NT2/D1 (cell line): ENCODE results near the gene ANKLE2.

Experiments used
- DNase-seq: peaks from one replicate; pipeline ENCODE4 v3.0.0-alpha.2; 2011; ENCODE audit warnings: low read depth, low spot score
- H3K27me3 ChIP-seq: 2 replicates; pipeline ENCODE4 v1.6.0; 2011; ENCODE audit warnings: mild to moderate bottlenecking; ENCODE audit not compliant: insufficient read length, insufficient read depth
- H3K36me3 ChIP-seq: 2 replicates; pipeline ENCODE4 v1.6.1; 2011; ENCODE audit warnings: mild to moderate bottlenecking, low read length, mixed read lengths; ENCODE audit not compliant: insufficient read depth, insufficient read length
- H3K4me1 ChIP-seq: 2 replicates; pipeline ENCODE4 v1.5.1; 2011; ENCODE audit not compliant: insufficient read depth, insufficient read length
- H3K4me3 ChIP-seq: 2 replicates; pipeline ENCODE4 v1.5.1; 2011; ENCODE audit warnings: low read depth; ENCODE audit not compliant: insufficient read length
- H3K9ac ChIP-seq: 2 replicates; pipeline ENCODE4 v1.6.0; 2011; ENCODE audit warnings: low read depth; ENCODE audit not compliant: insufficient read length
- H3K9me3 ChIP-seq: 2 replicates; pipeline ENCODE4 v1.5.1; 2011; ENCODE audit warnings: mild to moderate bottlenecking, low read length; ENCODE audit not compliant: insufficient read depth
- SUZ12 ChIP-seq: IDR thresholded peaks from 2 replicates; pipeline ENCODE4 v1.6.1; 2011; ENCODE audit not compliant: insufficient read length, insufficient read depth; ENCODE audit errors: extremely low read depth
- YY1 ChIP-seq: IDR thresholded peaks from 2 replicates; pipeline ENCODE4 v1.6.1; 2011; ENCODE audit not compliant: insufficient read length, insufficient read depth
- ZNF274 ChIP-seq: IDR thresholded peaks from 2 replicates; pipeline ENCODE4 v1.6.1; 2011; ENCODE audit warnings: mild to moderate bottlenecking, low read depth, low read length

Gene ANKLE2

DNA sequence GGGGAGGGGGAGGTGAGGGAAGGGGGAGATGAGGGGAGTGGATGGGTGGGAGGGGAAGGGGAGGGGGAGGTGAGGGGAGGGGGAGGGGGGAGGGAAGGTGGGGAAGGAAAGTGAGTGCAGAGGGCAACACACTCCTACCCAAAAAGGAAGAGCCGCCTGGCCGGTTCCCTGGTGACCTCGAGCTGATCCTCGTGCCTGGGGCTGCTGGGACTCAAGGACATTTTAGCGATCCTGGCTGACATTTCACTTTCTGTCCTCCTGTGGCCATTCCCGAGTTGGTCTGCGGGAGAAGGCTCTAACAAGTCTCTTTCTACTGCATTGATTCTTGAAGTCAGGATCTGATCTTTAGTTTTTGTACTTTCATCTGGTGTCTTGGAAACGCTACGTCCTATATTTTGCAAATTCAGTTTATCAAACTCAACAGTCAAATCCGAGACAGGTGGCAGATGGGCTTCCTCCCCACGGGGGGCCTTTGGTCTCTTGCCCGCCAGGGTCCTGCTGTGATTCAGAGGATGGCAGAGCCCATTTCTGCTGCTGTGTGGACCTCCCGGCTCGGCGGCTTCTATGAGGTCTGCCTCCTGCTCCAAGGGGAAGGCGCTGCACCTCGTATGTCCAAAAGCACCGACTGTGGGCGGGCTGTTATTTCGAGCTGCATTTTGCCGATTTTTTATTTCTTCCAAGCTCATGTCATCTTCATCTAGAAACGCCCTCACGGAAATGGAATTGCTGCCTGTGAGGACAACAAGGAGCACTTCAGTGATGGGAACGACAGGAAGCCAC is 31.9 kb downstream of the ANKLE2 start:
- no peak overlapping the region for H3K4me3 ChIP-seq
- no peak overlapping the region for H3K9ac ChIP-seq
- peaks cover 16% of the 10 kb centered on the region; the same call in 1 of the 2 replicates for H3K9me3 ChIP-seq
- no peak for DNase-seq
- no peaks in the 10 kb centered on the region for H3K4me1 ChIP-seq
- H3K27me3 ChIP-seq = no peaks in the 10 kb centered on the region
- H3K36me3 ChIP-seq = peaks cover 97% of the 10 kb centered on the region
- TF ChIP-seq ZNF274 = no peak
- TF ChIP-seq YY1 = no peak

DNA sequence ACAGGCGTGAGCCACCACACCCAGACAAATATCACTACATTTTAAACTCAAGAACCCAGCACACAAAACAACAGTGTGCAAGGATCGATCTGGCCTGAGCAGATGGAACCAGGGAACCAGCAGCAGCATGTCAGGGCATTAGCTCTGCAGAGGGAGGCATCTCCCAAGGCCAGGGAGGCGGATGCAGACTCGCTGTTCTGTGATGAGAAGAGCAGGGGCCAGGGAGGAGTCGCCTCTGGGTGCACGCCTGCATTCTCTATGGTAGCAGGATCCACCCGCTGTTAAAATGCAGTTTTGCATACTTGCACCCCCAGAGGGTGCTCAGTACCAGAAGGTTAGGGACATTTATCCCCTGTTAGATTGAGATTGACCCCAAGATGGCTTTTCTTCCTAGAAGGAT is 33.1 kb downstream of the ANKLE2 start:
- no peak for TF ChIP-seq YY1
- TF ChIP-seq SUZ12 = no peak
- no peak for TF ChIP-seq ZNF274

GRCh38 chr12:132727091-132727794 is 34.4 kb downstream of the ANKLE2 start:
- Histone ChIP-seq H3K4me1 (no peaks in the 10 kb centered on the region), H3K27me3 (no peaks in the 10 kb centered on the region), H3K4me3 (no peak overlapping the region), H3K9me3 (peaks cover 16% of the 10 kb centered on the region; the same call in 1 of the 2 replicates), H3K9ac (no peak overlapping the region), H3K36me3 (peaks cover 96% of the 10 kb centered on the region)
- DNase-seq = no peak
- TF ChIP-seq YY1 = no peak

More for the DNA sequence above, 33.1 kb downstream of the ANKLE2 start:
- Histone ChIP-seq H3K36me3 (peaks cover 97% of the 10 kb centered on the region), H3K9me3 (peaks cover 16% of the 10 kb centered on the region; the same call in 1 of the 2 replicates), H3K27me3 (no peaks in the 10 kb centered on the region), H3K4me1 (no peaks in the 10 kb centered on the region), H3K9ac (no peak overlapping the region), H3K4me3 (no peak overlapping the region)
- DNase-seq = no peak

- peaks cover 94% of the 10 kb centered on the region for H3K36me3 ChIP-seq
- H3K4me3 ChIP-seq = no peak overlapping the region
- TF ChIP-seq YY1 = no peak
- TF ChIP-seq ZNF274 = no peak
- peaks cover 16% of the 10 kb centered on the region; the same call in 1 of the 2 replicates for H3K9me3 ChIP-seq
- DNase-seq = no peak
- H3K4me1 ChIP-seq = no peaks in the 10 kb centered on the region
- H3K27me3 ChIP-seq = no peaks in the 10 kb centered on the region
- H3K9ac ChIP-seq = no peak overlapping the region
Measured at GRCh38 chr12:132726386-132726785, 35.2 kb downstream of the ANKLE2 start.

DNA sequence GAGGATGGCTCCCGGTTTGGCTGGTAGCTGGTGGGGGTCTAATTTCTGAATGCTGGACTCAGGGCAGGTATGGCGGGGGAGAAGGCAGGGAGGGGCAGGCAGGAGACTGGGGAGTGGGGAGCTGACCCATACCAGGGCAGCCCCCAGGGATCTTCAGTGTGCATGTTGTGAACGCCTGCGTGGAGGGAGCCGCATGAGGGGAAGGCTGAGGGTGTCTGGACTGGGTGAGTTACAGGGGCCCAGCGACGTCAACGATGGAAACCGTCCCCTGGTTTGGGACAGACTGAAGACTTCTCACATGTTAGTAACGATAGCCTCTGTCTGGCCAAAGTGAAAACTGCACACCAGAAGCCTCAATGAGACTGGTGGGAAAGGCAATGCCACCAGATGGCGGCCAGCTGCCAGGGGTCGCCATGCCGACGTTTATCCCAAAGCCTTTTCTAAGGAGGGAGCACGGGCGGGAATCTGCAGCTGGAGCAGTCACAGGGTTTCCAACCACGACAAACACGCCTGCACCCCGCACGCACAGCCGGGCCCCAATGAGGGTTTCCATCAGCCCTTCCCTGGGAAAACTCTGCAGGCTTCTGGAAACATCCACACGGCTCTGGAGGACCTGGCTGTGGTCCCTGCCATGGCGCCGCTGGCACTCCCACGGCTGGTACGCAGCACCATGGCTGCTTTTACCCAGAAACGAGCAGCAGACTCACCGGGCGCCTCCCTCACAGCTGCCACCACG is 37.0 kb downstream of the ANKLE2 start:
- peaks cover 2% of the 10 kb centered on the region; the same call in 1 of the 2 replicates for H3K9me3 ChIP-seq
- H3K27me3 ChIP-seq = no peaks in the 10 kb centered on the region
- no peak overlapping the region for H3K4me3 ChIP-seq
- TF ChIP-seq ZNF274 (no peak), YY1 (no peak), SUZ12 (no peak)
- DNase-seq = no peak
- no peak overlapping the region for H3K9ac ChIP-seq
- peaks cover 92% of the 10 kb centered on the region for H3K36me3 ChIP-seq
- H3K4me1 ChIP-seq = no peaks in the 10 kb centered on the region

- H3K27me3 ChIP-seq = no peaks in the 10 kb centered on the region
- H3K9me3 ChIP-seq = no peaks in the 10 kb centered on the region
- no peak for DNase-seq
- H3K9ac ChIP-seq = no peak overlapping the region
- peaks cover 95% of the 10 kb centered on the region for H3K36me3 ChIP-seq
- TF ChIP-seq SUZ12 (no peak), YY1 (no peak), ZNF274 (no peak)
- peaks cover 3% of the 10 kb centered on the region for H3K4me1 ChIP-seq
- H3K4me3 ChIP-seq = no peak overlapping the region
Measured at GRCh38 chr12:132723764-132724140, 37.9 kb downstream of the ANKLE2 start.

DNA sequence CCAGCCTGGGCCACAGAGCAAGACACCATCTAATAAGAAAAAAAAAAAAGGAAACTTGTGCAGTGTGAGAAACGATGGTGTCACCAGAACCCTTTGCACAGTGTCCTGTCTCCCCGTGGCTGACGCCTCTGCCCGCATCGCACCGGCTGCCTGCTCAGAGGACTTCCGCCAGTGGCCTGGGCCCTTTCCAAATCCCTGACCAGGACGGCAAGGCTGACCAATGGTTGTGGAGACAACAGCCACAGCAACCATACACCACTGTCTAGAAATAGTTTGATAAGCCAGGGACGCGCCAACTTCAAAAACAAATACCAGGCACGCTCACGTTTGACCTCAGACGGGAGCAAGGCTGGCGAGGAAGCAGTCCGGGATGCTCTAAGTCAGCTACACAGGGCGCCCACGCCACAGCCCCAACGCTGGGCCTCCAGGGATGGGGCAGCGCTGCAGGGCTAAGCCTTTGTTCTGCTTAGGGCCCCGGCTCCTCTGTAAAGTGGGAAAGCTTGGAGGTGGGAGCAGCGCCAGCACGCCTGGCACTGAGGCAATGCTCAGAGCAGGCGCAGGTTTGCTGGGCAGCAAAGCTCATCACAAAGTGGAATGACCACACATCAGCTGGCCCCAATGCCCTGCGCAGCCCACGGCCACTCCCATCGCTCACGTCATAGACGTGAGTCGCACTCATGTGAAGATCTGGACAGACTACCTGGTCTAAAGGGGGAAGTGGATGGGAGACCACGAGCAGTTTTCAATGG is 38.4 kb downstream of the ANKLE2 start:
- Histone ChIP-seq H3K9ac (no peak overlapping the region), H3K4me1 (peaks cover 6% of the 10 kb centered on the region), H3K9me3 (no peaks in the 10 kb centered on the region), H3K27me3 (no peaks in the 10 kb centered on the region), H3K4me3 (no peak overlapping the region), H3K36me3 (peaks cover 92% of the 10 kb centered on the region)
- no peak for DNase-seq
- TF ChIP-seq ZNF274 (no peak), YY1 (no peak), SUZ12 (no peak)
